HepG2 (cell line): ENCODE data around the gene CD72. TPM values are rescaled to one million over a fixed set of nuclear protein-coding genes. Genes with fewer than 3 reads are reported as not detected.
A peak's percentile ranks its signal among the peaks of the same experiment; 100 is the strongest.

Source experiments
- BHLHE40 ChIP-seq: IDR thresholded peaks from 2 replicates; pipeline ENCODE4 v1.6.1; 2011; ENCODE audit warnings: low read length, improper control_type of control experiment
- EP300 ChIP-seq, 3 experiments: sonication (generic) in 1 of 3; formaldehyde crosslinking in 1 of 3; IDR thresholded peaks; 2 replicates each; pipeline versions ENCODE4 v1.5.1 to v1.6.1; 2011 to 2020; ENCODE audit warnings: low read depth in 2 of 3, low read length in 2 of 3, borderline replicate concordance in 1 of 3, improper control_type of control experiment in 1 of 3, mild to moderate bottlenecking in 1 of 3, missing genetic modification reagents in 1 of 3, moderate library complexity in 1 of 3
- ERF ChIP-seq: IDR thresholded peaks from 2 replicates; pipeline ENCODE4 v1.6.1; 2018; ENCODE audit warnings: missing biosample characterization, missing genetic modification reagents
- GLI4 ChIP-seq: sonication (generic); formaldehyde crosslinking; IDR thresholded peaks from 2 replicates; pipeline ENCODE4 v1.5.1; 2020; ENCODE audit warnings: missing genetic modification reagents, mild to moderate bottlenecking, moderate library complexity, borderline replicate concordance
- GLMP ChIP-seq: sonication (generic); formaldehyde crosslinking; IDR thresholded peaks from 2 replicates; pipeline ENCODE4 v1.9.0; 2021; ENCODE audit warnings: missing genetic modification reagents, mild to moderate bottlenecking, borderline replicate concordance
- MYNN ChIP-seq: sonication (generic); formaldehyde crosslinking; IDR thresholded peaks from 2 replicates; pipeline ENCODE4 v1.4.0; 2020; ENCODE audit warnings: mild to moderate bottlenecking, low read depth, missing genetic modification reagents
- NRL ChIP-seq: sonication (generic); formaldehyde crosslinking; IDR thresholded peaks from 2 replicates; pipeline ENCODE4 v1.5.0; 2020; ENCODE audit warnings: missing genetic modification reagents, mild to moderate bottlenecking, moderate library complexity, borderline replicate concordance
- RXRB ChIP-seq: IDR thresholded peaks from 2 replicates; pipeline ENCODE4 v1.6.1; 2016; ENCODE audit warnings: borderline replicate concordance, missing genetic modification reagents, missing compliant biosample characterization
- SIN3A ChIP-seq: IDR thresholded peaks from 2 replicates; pipeline ENCODE4 v1.6.1; 2011; ENCODE audit warnings: low read depth, mild to moderate bottlenecking, control low read depth, low read length, borderline replicate concordance
- SMAD9 ChIP-seq: sonication (generic); formaldehyde crosslinking; IDR thresholded peaks from 2 replicates; pipeline ENCODE4 v1.5.1; 2020; ENCODE audit warnings: mild to moderate bottlenecking, missing genetic modification reagents
- STAT6 ChIP-seq: sonication (generic); formaldehyde crosslinking; IDR thresholded peaks from 2 replicates; pipeline ENCODE4 v1.4.0; 2020; ENCODE audit warnings: missing genetic modification reagents, mild to moderate bottlenecking, borderline replicate concordance
- YY1 ChIP-seq: IDR thresholded peaks from 2 replicates; pipeline ENCODE4 v1.6.1; 2011; ENCODE audit warnings: low read length, low read depth, moderate library complexity, mild to moderate bottlenecking; ENCODE audit not compliant: insufficient read depth, insufficient replicate concordance
- ZFP37 ChIP-seq: sonication (generic); formaldehyde crosslinking; IDR thresholded peaks from 2 replicates; pipeline ENCODE4 v1.4.0; 2020; ENCODE audit warnings: missing genetic modification reagents, borderline replicate concordance
- ZNF124 ChIP-seq: sonication (generic); formaldehyde crosslinking; IDR thresholded peaks from 2 replicates; pipeline ENCODE4 v1.4.0; 2020; ENCODE audit warnings: missing genetic modification reagents
- ZNF256 ChIP-seq: sonication (generic); formaldehyde crosslinking; conservative IDR thresholded peaks from 2 replicates; pipeline ENCODE4 v1.4.0; 2020; ENCODE audit warnings: missing genetic modification reagents
- ZNF263 ChIP-seq: sonication (generic); formaldehyde crosslinking; IDR thresholded peaks from 2 replicates; pipeline ENCODE4 v1.4.0; 2020; ENCODE audit warnings: missing genetic modification reagents
- ZNF333 ChIP-seq: sonication (generic); formaldehyde crosslinking; IDR thresholded peaks from 2 replicates; pipeline ENCODE4 v1.4.0; 2020; ENCODE audit warnings: mild to moderate bottlenecking, missing genetic modification reagents, borderline replicate concordance
- ZNF335 ChIP-seq: sonication (generic); formaldehyde crosslinking; IDR thresholded peaks from 2 replicates; pipeline ENCODE4 v1.4.0; 2020; ENCODE audit warnings: missing genetic modification reagents
- ZNF720 ChIP-seq: sonication (generic); formaldehyde crosslinking; IDR thresholded peaks from 2 replicates; pipeline ENCODE4 v1.4.0; 2020; ENCODE audit warnings: missing genetic modification reagents
- ZNF777 ChIP-seq: sonication (generic); formaldehyde crosslinking; IDR thresholded peaks from 2 replicates; pipeline ENCODE4 v1.4.0; 2020; ENCODE audit warnings: missing genetic modification reagents
- ZNF883 ChIP-seq: sonication (generic); formaldehyde crosslinking; IDR thresholded peaks from 2 replicates; pipeline ENCODE4 v1.5.1; 2020; ENCODE audit warnings: mild to moderate bottlenecking, missing genetic modification reagents; ENCODE audit errors: not compliant biosample characterization
- polyA plus RNA-seq, 8 experiments: library from polyadenylated mRNA; depleted of rRNA in 3 of 8; stranded (reverse) in 7 of 8; unstranded in 1 of 8; fragments of >200 nt; fragmentation: Illumina TruSeq in 4 of 8; extraction: Trizol in 4 of 8; gene quantifications; 2 replicates each; pipeline versions ENCODE4 v1.2.1 to v1.2.3, GENCODE V29; 2011 to 2016; ENCODE audit warnings: low read depth in 4 of 8, missing spikeins in 1 of 8, mixed read lengths in 1 of 8; ENCODE audit not compliant: insufficient read depth in 1 of 8
- total RNA-seq, 5 experiments: library from RNA; depleted of rRNA; stranded (reverse); fragments of >200 nt; fragmentation: Illumina TruSeq; extraction: Trizol; gene quantifications; 2 replicates each; pipeline ENCODE4 v1.2.3, GENCODE V29; 2016; ENCODE audit warnings: low read depth in 1 of 5
- TF ChIP-seq, protein P1 (sequence below): sonication (generic); formaldehyde crosslinking; IDR thresholded peaks from 2 replicates; pipeline ENCODE4 v1.4.0; 2020; ENCODE audit warnings: missing genetic modification reagents

The CD72 gene
- total and polyA plus RNA-seq, 2 of the 13 experiments (the other 11 are each of a cell fraction or from before 2014, with no cell fraction given), result 0.18 to 1.1 TPM

- TF ChIP-seq, protein P1, sequence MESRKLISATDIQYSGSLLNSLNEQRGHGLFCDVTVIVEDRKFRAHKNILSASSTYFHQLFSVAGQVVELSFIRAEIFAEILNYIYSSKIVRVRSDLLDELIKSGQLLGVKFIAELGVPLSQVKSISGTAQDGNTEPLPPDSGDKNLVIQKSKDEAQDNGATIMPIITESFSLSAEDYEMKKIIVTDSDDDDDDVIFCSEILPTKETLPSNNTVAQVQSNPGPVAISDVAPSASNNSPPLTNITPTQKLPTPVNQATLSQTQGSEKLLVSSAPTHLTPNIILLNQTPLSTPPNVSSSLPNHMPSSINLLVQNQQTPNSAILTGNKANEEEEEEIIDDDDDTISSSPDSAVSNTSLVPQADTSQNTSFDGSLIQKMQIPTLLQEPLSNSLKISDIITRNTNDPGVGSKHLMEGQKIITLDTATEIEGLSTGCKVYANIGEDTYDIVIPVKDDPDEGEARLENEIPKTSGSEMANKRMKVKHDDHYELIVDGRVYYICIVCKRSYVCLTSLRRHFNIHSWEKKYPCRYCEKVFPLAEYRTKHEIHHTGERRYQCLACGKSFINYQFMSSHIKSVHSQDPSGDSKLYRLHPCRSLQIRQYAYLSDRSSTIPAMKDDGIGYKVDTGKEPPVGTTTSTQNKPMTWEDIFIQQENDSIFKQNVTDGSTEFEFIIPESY (CRISPR knock-in tag), result peak; percentile 52; the same call in 1 of the 2 replicates
- TF ChIP-seq NRL (no peak; the same call in 1 of the 2 replicates), ZNF720 (CRISPR knock-in tag) (no peak), ZNF335 (CRISPR knock-in tag) (no peak), ZNF263 (CRISPR knock-in tag) (peak; percentile 50; the same call in 1 of the 2 replicates), ZNF256 (CRISPR knock-in tag) (no peak), YY1 (peak; percentile 69), ZNF124 (peak; percentile 90; the same call in 1 of the 2 replicates), STAT6 (CRISPR knock-in tag) (no peak), GLMP (no peak), BHLHE40 (no peak), GLI4 (peak; percentile 74; the same call in 1 of the 2 replicates), ZFP37 (CRISPR knock-in tag) (no peak; the same call in 1 of the 2 replicates), SIN3A (peak; percentile 93; the same call in 1 of the 2 replicates), ZNF777 (CRISPR knock-in tag) (no peak; the same call in 1 of the 2 replicates), RXRB (CRISPR knock-in tag) (peak; percentile 42; the same call in 1 of the 2 replicates), SMAD9 (CRISPR knock-in tag) (0 out of 2 replicates have a peak, but pooled peaks have one; percentile 48), ZNF333 (CRISPR knock-in tag) (no peak; the same call in 1 of the 2 replicates), EP300 (IDR thresholded peaks at IDR 0.05; ENCODE audit: low read depth in 2 of 2, low read length in 2 of 2) (peak in 1 of 2 experiments; percentile 14; a peak in 1 of 4 replicates), EP300 (CRISPR knock-in tag; IDR thresholded peaks at IDR 0.05; ENCODE audit: borderline replicate concordance) (no peak; the same call in 1 of the 2 replicates), ERF (CRISPR knock-in tag) (peak; percentile 92; the same call in 1 of the 2 replicates), MYNN (no peak), ZNF883 (CRISPR knock-in tag) (peak; percentile 94)
Observed at GRCh38 chr9:35664531-35665470, 46.6 kb upstream of the CD72 start, which contains the start of gene ARHGEF39 (continued).
